HG03103 (cell line): Measurements from ENCODE around the gene RASAL2.
"Not testable (repeated sequence)": the region's sequence is repeated elsewhere in the genome, so short reads cannot be mapped to it uniquely, and the experiment has no call there.

Experiments used
- ATAC-seq: cut with Tn5 transposase; IDR thresholded peaks from one replicate; pipeline ENCODE4 v1.9.1; 2021; ENCODE audit warnings: low read depth; ENCODE audit not compliant: unreplicated experiment

Gene RASAL2

GRCh38 chr1:178218550-178218949 is 124.6 kb downstream of the RASAL2 start:
- ATAC-seq = no peak

- no peak for ATAC-seq
Measured at GRCh38 chr1:178220094-178220493, 126.2 kb downstream of the RASAL2 start.

DNA sequence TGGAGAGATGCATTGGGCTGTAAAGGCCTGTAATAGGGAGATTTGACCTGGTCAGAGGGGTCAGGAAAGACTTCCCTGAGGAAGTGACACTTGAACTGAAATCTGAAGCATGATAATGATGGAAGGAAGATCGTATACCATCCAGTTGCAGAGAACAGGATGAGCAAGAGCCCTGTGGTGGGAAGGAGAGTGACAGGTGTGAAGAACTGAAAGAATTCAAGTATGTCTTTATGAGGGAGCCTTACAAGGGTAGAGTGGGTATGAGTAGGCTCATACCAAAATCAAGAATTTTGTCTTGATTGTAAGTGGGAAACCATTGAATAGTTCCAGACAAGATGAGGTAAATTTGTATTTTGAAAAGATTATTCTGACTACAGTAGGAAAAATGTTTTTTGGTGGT is 129.4 kb downstream of the RASAL2 start:
- no peak for ATAC-seq

DNA sequence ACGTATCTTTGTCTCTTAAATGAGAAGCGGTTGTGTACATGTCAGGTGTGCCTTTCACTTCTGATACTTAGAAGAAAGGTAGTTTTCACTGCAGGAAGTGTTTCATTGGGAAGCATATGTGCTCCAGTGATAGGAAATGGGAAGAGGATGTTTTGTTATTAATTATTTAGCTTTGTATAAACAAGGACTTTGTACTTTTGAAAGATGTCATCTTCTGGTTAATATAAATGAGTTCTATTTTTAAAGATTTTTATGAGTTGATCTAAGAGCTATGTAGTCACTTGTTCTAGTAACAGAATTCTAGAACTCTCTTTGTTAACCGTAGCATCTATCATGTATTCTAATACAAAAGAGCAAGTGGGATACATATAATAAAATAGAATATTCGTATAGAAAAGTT is 130.5 kb downstream of the RASAL2 start:
- ATAC-seq = no peak

DNA sequence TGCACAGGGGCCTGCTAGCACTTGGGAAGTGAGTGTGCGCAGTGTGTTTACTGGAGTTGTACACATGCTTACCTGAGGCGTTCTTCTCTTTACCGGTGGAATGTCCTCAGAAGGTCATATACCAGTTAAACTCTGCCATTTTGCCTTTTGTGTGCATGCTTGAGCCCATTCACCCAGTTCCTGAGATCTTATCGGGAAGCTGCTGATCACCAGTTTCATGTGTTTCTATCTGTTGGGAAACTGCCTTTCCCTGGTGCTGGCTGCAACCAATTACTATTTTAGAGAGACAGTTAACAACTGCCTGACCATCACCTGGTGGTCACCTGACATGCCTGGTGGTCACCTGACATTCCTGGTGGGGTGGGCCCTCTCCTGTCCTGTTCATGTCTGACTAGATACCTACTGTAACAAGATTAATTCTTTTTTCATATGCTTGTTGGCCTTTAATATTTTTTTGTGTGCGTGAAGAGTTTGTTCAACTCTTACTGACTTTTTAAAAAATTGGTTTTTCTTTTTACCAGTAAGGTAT is 137.0 kb downstream of the RASAL2 start:
- no peak for ATAC-seq

DNA sequence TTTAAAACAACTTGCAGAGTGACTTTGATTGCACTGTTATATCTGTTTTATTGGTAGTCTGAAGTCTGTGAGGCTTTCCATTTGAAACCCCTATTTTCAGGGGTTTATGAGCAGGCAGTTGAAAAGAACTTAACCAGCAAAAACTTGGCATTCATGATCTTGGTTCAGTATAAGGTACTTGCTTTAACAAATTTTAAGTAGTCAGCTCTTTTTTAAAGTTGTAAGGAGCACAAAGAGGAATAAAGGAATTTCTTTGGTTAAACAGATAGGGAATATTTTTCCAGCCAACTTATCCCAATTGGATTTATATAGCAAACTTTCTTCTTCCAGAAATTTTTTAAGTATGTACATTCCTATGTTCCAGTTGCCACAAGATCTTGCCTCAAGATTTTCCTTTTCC is 138.2 kb downstream of the RASAL2 start:
- no peak for ATAC-seq

- ATAC-seq = no peak
Measured at GRCh38 chr1:178232949-178233348, 139.0 kb downstream of the RASAL2 start.

DNA sequence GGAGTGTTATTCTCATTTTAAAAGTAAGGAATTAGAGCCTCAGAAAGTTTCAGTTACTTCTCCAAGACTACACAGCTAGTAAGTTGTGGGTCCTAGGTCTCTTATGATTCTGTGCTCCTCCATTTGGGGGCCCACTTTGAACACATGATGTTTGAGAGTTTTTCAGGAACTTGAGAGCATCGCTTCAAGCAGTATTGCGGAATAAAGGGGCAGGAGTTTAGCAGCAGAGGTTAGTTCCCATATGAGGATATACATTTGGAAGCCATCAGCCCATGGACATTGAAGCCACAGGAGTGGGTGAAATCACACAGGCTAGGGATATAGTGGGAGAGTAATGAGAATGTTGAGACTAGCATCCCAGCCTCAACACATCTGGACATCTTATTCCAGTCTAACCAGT is 143.2 kb downstream of the RASAL2 start:
- ATAC-seq = no peak

DNA sequence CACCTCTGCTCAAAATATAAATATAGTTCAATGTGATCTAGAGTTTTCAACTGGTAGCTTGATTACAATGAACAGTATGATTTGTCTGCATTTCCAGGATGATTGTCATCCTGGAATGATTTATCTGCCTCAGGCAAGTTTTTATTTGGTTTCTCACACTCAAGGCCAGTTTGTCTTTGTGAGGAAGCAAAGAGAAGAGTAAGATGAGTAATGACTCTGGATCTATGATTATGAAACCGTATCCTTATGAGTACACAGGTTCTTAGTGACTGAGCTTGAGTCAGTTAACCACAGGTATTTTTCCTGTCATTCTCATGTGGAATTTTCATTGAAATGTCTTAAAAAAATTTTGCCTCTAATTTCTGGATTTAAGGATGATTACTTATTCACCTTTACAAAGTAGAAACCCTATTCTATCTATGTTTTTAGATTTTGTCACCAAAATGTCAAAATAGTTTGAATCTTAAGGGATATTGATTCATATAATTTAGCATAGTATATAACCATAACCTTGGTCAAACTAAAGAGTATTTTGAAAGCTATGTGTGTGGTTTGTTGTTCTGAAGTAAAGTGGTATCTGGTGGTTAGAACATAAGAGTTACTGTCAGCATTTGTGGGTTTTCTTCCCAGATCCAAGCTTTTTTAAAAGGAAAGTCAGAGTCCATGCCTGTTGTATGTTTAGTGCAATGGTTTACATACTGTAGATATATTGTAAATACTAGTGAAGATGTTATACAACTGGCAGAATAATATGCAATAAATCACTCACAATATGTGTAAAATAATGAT is 145.0 kb downstream of the RASAL2 start:
- no peak for ATAC-seq

- no peak for ATAC-seq
Measured at GRCh38 chr1:178241057-178241456, 147.2 kb downstream of the RASAL2 start.

- ATAC-seq = no peak
Measured at GRCh38 chr1:178241837-178242236, 147.9 kb downstream of the RASAL2 start.

- ATAC-seq = no peak
Measured at GRCh38 chr1:178243119-178243518, 149.2 kb downstream of the RASAL2 start.

- ATAC-seq = no peak
Measured at GRCh38 chr1:178243890-178244289, 150.0 kb downstream of the RASAL2 start.

DNA sequence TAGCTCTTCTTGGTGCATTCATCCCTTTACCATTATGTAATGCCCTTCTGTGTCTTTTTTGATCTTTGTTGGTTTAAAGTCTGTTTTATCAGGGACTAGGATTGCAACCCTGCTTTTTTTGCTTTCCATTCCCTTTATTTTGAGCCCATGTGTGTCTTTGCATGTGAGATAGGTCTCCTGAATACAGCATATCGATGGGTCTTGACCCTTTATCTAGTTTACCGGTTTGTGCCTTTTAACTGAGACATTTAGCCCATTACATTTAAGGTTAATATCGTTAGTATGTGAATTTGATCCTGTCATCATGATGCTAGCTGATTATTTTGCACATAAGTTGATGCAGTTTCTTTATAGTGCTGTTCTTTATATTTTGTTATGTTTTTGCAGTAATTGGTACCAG is 154.4 kb downstream of the RASAL2 start:
- not testable (repeated sequence) for ATAC-seq

GRCh38 chr1:178253581-178253980 is 159.7 kb downstream of the RASAL2 start:
- ATAC-seq = not testable (repeated sequence)

GRCh38 chr1:178254433-178254832 is 160.5 kb downstream of the RASAL2 start:
- ATAC-seq = no peak

- no peak for ATAC-seq
Measured at GRCh38 chr1:178258536-178258935, 164.6 kb downstream of the RASAL2 start.

- ATAC-seq = no peak
Measured at GRCh38 chr1:178262120-178262500, 168.2 kb downstream of the RASAL2 start.

DNA sequence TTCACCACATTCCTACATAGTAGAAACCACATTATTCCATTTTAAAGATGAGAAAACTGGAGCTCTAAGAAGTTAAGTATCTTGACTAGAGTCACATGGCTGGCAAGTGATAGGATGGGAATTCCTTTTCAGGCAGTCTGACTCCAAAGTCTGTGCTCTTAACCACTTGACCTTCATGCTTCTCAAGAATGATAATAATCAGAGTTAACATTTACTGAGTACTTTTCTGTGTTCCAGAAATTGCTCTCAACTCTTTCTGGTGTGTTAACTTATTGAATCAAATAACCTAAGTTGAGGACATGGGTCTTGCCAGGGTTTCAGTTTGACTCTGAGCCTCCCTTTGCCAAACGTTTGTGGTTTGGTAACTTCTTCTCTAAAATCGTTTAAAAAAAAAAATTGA is 169.4 kb downstream of the RASAL2 start:
- ATAC-seq = no peak

GRCh38 chr1:178266113-178266512 is 172.2 kb downstream of the RASAL2 start:
- ATAC-seq = no peak

- ATAC-seq = no peak
Measured at GRCh38 chr1:178266619-178267066, 172.7 kb downstream of the RASAL2 start.

DNA sequence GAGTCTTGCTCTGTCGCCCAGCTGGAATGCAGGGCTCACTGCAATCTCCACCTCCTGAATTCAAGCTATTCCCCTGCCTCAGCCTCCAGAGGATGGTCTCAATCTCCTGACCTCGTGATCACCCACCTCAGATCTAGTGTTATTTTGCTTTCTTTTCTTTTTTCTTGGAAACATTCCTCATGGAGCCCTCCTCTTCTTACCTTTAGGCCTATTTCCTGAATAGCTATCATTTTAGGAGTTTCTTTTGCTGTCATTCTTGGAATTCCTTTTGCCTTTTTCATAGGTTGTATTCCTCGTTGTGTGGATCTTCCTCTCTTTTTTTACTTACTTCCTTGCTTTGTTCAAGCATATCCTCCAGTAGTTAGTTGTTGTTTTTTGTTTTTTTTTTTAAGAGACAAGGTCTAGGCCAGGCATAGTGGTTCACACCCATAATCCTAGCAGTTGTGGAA is 173.8 kb downstream of the RASAL2 start:
- ATAC-seq = no peak
